Right forelimb (tissue), 1 donor: Measurements from ENCODE around the gene ALOX5AP.
"Not testable (repeated sequence)": the region's sequence is repeated elsewhere in the genome, so short reads cannot be mapped to it uniquely, and the experiment has no call there.

ENCODE experiments used
- DNase-seq: peaks from one replicate; pipeline ENCODE4 v3.0.0-alpha.2; 2018

The ALOX5AP gene

GRCh38 chr13:30739237-30739528 is 3.8 kb downstream of the ALOX5AP start:
- no peak for DNase-seq

- DNase-seq = no peak
These were observed 4.7 kb downstream of the ALOX5AP start for GRCh38 chr13:30739761-30740642.

- DNase-seq = no peak
These were observed 7.6 kb downstream of the ALOX5AP start for GRCh38 chr13:30742901-30743300.

- no peak for DNase-seq
These were observed 8.1 kb downstream of the ALOX5AP start for GRCh38 chr13:30743319-30744055.

GRCh38 chr13:30744056-30744680 is 8.8 kb downstream of the ALOX5AP start:
- no peak for DNase-seq

- no peak for DNase-seq
These were observed 9.3 kb downstream of the ALOX5AP start for GRCh38 chr13:30744681-30745077.

- DNase-seq = no peak
These were observed 10.8 kb downstream of the ALOX5AP start for GRCh38 chr13:30745906-30746686.

- no peak for DNase-seq
These were observed 11.4 kb downstream of the ALOX5AP start for GRCh38 chr13:30746791-30747190.

- DNase-seq = not testable (repeated sequence)
These were observed 12.5 kb downstream of the ALOX5AP start for GRCh38 chr13:30747845-30748244.

- no peak for DNase-seq
These were observed 13.4 kb downstream of the ALOX5AP start for GRCh38 chr13:30748717-30749116.

GRCh38 chr13:30750036-30750435 is 14.7 kb downstream of the ALOX5AP start:
- DNase-seq = no peak

- DNase-seq = no peak
These were observed 16.0 kb downstream of the ALOX5AP start for GRCh38 chr13:30751183-30751933.

GRCh38 chr13:30752201-30752797 is 17.0 kb downstream of the ALOX5AP start:
- DNase-seq = no peak

GRCh38 chr13:30753030-30753616 is 17.8 kb downstream of the ALOX5AP start:
- DNase-seq = no peak

GRCh38 chr13:30755678-30756077 is 20.3 kb downstream of the ALOX5AP start:
- no peak for DNase-seq

- no peak for DNase-seq
These were observed 21.8 kb downstream of the ALOX5AP start for GRCh38 chr13:30757026-30757742.

- no peak for DNase-seq
These were observed 24.4 kb downstream of the ALOX5AP start for GRCh38 chr13:30759748-30760147.

GRCh38 chr13:30762643-30763042 is 27.3 kb downstream of the ALOX5AP start:
- no peak for DNase-seq

- no peak for DNase-seq
These were observed 28.6 kb downstream of the ALOX5AP start for GRCh38 chr13:30763786-30764413.

- no peak for DNase-seq
These were observed 30.9 kb downstream of the ALOX5AP start for GRCh38 chr13:30766231-30766630.
